Neural progenitor cell (in vitro differentiated cells): Measurements from ENCODE around the gene CNN2.

ENCODE experiments used
- EZH2 ChIP-seq: fragments of 200-600 bp; sonication (generic); IDR thresholded peaks from 2 replicates; pipeline ENCODE4 v1.6.1; 2017; ENCODE audit warnings: antibody characterized with exemption, mild to moderate bottlenecking, moderate library complexity
- TF ChIP-seq, protein P1 (sequence below): fragments of 200-600 bp; sonication (generic); IDR thresholded peaks from 2 replicates; pipeline ENCODE4 v1.5.1; 2017; ENCODE audit warnings: antibody characterized with exemption, mild to moderate bottlenecking

DNA sequence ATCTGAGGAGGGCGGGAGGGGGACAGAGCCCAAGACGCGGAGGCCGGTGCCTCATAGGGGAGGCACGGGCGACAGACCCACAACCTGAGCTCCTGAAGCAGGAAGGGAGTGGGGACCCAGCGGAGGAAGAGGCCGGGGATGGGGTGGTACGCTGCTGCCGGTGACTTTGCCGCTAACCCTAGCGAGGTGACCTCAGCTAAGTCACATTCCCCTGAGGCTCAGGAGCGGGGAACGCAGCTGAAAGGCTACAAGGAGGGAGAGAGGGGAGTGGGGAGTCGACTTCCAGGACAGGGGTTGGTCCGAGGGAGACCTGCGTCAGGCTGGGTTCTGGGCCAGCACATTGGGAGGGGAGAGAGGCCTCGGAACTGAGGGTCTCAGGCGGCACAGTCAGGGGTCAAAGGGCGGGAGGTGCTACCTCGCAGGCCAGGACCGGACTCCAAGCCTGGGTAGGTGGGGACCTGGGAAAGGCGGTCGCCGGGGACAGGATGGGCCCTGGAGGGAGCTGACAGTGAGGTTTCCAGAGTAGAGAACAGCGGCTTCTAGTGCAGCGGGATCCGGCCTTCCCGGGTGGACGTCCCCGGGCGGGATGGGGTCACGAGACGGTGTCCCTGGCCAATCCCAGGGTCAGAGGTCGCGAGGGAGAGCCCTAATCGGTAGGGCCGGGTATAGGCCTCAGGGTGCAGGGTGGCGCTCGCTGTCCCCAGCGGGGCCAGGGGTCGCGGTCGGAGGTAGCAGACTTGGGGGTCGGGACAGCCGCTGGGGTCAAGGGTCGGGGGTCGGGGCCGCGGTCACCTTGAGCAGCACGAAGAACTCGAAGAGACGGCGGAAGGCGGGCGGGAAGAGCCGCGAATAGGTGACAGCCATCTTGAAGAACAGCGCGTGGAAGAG is 6.2 kb upstream of the CNN2 start:
- TF ChIP-seq, protein P1, sequence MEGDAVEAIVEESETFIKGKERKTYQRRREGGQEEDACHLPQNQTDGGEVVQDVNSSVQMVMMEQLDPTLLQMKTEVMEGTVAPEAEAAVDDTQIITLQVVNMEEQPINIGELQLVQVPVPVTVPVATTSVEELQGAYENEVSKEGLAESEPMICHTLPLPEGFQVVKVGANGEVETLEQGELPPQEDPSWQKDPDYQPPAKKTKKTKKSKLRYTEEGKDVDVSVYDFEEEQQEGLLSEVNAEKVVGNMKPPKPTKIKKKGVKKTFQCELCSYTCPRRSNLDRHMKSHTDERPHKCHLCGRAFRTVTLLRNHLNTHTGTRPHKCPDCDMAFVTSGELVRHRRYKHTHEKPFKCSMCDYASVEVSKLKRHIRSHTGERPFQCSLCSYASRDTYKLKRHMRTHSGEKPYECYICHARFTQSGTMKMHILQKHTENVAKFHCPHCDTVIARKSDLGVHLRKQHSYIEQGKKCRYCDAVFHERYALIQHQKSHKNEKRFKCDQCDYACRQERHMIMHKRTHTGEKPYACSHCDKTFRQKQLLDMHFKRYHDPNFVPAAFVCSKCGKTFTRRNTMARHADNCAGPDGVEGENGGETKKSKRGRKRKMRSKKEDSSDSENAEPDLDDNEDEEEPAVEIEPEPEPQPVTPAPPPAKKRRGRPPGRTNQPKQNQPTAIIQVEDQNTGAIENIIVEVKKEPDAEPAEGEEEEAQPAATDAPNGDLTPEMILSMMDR, result no peak
- no peak for TF ChIP-seq EZH2
